OCI-LY3 (cell line): ENCODE data around the gene ZNF525.

Source experiments
- EZH2phosphoT487 ChIP-seq: fragments of 200-600 bp; shearing (Covaris generic); IDR thresholded peaks from 2 replicates; pipeline ENCODE4 v1.6.1; 2018; ENCODE audit warnings: antibody characterized with exemption, mixed run types, low read depth
- TF ChIP-seq, protein P1 (sequence below): fragments of 200-600, 300-600 bp; sonication (generic); IDR thresholded peaks from 2 replicates; pipeline ENCODE4 v1.5.1; 2014; ENCODE audit warnings: antibody characterized with exemption, low read length, low read depth

DNA sequence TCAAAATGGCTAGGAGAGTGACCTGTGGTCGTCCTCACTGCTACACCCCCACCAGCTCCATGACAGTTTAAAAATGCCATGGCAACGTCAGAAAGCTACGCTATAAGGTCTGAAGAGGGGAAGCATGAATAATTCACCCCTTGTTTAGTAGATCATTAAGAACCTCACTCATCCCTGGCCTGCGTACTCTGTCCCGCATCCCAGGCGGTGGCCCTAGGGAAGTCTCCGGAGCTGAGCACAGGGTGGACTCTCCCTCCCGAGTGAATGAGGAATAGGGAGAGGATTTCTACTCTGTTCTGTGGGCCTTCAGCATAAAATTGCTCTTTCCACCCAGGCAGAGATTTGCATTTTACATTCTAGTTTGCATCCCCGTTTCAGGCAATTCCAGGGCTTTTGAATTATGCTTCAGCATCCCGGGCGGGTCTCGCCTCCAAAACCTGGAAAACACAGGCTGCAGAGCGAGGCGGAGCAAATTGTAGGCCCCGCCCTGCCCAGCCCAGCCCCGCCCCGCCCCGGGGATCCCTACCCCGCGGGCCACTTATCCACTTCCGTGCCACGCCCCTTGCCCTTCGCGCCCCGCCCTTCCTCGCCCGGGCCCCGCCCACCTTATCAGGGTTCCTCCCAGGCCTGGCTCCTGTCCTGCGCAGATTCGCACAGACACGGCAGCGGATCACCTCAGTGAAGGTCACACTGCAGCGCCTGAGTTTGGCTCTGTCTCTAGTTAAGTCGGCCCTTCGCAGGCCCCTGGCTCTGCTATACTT is 7.5 kb upstream of the ZNF525 start:
- TF ChIP-seq, protein P1, sequence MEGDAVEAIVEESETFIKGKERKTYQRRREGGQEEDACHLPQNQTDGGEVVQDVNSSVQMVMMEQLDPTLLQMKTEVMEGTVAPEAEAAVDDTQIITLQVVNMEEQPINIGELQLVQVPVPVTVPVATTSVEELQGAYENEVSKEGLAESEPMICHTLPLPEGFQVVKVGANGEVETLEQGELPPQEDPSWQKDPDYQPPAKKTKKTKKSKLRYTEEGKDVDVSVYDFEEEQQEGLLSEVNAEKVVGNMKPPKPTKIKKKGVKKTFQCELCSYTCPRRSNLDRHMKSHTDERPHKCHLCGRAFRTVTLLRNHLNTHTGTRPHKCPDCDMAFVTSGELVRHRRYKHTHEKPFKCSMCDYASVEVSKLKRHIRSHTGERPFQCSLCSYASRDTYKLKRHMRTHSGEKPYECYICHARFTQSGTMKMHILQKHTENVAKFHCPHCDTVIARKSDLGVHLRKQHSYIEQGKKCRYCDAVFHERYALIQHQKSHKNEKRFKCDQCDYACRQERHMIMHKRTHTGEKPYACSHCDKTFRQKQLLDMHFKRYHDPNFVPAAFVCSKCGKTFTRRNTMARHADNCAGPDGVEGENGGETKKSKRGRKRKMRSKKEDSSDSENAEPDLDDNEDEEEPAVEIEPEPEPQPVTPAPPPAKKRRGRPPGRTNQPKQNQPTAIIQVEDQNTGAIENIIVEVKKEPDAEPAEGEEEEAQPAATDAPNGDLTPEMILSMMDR: no peak
- TF ChIP-seq EZH2phosphoT487: no peak
